Measurements from ENCODE around the gene KCNE3. TPM values are rescaled to one million over a fixed set of nuclear protein-coding genes. Genes with fewer than 3 reads are reported as not detected.
A peak's percentile ranks its signal among the peaks of the same experiment; 100 is the strongest.

KCNE3 gene
- total and polyA plus RNA-seq, 9 of the 15 experiments (the other 6 are each of a cell fraction or from before 2014, with no cell fraction given) = 1.6 to 8.7 (median 6.2) TPM

- TF ChIP-seq CHD7 (IDR thresholded peaks at IDR 0.05; ENCODE audit: low read depth, low read length) (no peak), CLOCK (CRISPR knock-in tag; IDR thresholded peaks at IDR 0.05; ENCODE audit: borderline replicate concordance) (no peak), C11orf30 (IDR thresholded peaks at IDR 0.05; ENCODE audit: low read depth) (no peak), ZNF274 (IDR thresholded peaks at IDR 0.05; ENCODE audit: borderline replicate concordance, low read depth, low read length) (no peak), ZSCAN29 (IDR thresholded peaks at IDR 0.05) (no peak), ETV5 (CRISPR knock-in tag; IDR thresholded peaks at IDR 0.05; ENCODE audit: low read depth) (no peak), ZBTB2 (IDR thresholded peaks at IDR 0.05) (no peak), POLR2H (tag; IDR thresholded peaks at IDR 0.05; ENCODE audit: low read depth) (peak; percentile 39; the same call in 1 of the 2 replicates), ZNF280B (CRISPR knock-in tag; IDR thresholded peaks at IDR 0.05) (no peak), NRF1 (conservative IDR thresholded peaks at IDR 0.05 in 1 of 2, IDR thresholded peaks at IDR 0.05 in 1 of 2) (no peak)
Observed at GRCh38 chr11:74459584-74459983, 7.8 kb downstream of the KCNE3 start (continued).
